22Rv1 (cell line): ENCODE results near the gene PRRG2.

Experiments used
- H3K27ac ChIP-seq: fragments of 450-650 bp; 2 replicates; pipeline ENCODE4 v1.5.1; 2017
- CTCF ChIP-seq: fragments of 450-650 bp; IDR thresholded peaks from 2 replicates; pipeline ENCODE4 v1.5.1; 2017; ENCODE audit warnings: mild to moderate bottlenecking
- ZFX ChIP-seq: fragments of 450-650 bp; IDR thresholded peaks from 2 replicates; pipeline ENCODE4 v1.6.1; 2017; ENCODE audit warnings: antibody characterized with exemption, borderline replicate concordance

The PRRG2 gene

GRCh38 chr19:49581007-49581508 is at the start of gene PRRG2:
TSS of gene PRRG2 (plus strand) at chr19:49581316. CDS start at chr19:49583220, 1,904 bp downstream.
- peak within 1 kb of the TSS; percentile 62 for H3K27ac ChIP-seq
- TF ChIP-seq ZFX (no peak), CTCF (no peak)

GRCh38 chr19:49533551-49534488 is 47.3 kb upstream of the PRRG2 start:
- no peak for TF ChIP-seq ZFX
- peak; percentile 48 for TF ChIP-seq CTCF
- H3K27ac ChIP-seq, result no peak overlapping the region

- no peak overlapping the region for H3K27ac ChIP-seq
Observed at GRCh38 chr19:49534632-49535385, 46.3 kb upstream of the PRRG2 start.

GRCh38 chr19:49536921-49537462 is 44.1 kb upstream of the PRRG2 start:
- H3K27ac ChIP-seq, result no peak overlapping the region
- TF ChIP-seq CTCF (no peak), ZFX (no peak)

More at GRCh38 chr19:49534632-49535385, 46.3 kb upstream of the PRRG2 start:
- TF ChIP-seq CTCF, result no peak
- no peak for TF ChIP-seq ZFX

- no peak overlapping the region for H3K27ac ChIP-seq
- TF ChIP-seq ZFX, result no peak
- no peak for TF ChIP-seq CTCF
Observed at GRCh38 chr19:49538643-49539042, 42.5 kb upstream of the PRRG2 start.

- TF ChIP-seq ZFX, result no peak
- no peak overlapping the region for H3K27ac ChIP-seq
Observed at GRCh38 chr19:49539192-49539952, 41.7 kb upstream of the PRRG2 start.

- TF ChIP-seq CTCF (no peak), ZFX (no peak)
- H3K27ac ChIP-seq, result no peak overlapping the region
Observed at GRCh38 chr19:49541914-49542313, 39.2 kb upstream of the PRRG2 start.
